GM19043 (cell line): Measurements from ENCODE around the gene ADAMTS14.

ENCODE experiments used
- ATAC-seq: cut with Tn5 transposase; IDR thresholded peaks from one replicate; pipeline ENCODE4 v1.9.1; 2021; ENCODE audit warnings: low read depth; ENCODE audit not compliant: unreplicated experiment

ADAMTS14 gene

GRCh38 chr10:70744617-70745143, 72.4 kb downstream of the ADAMTS14 start:
- no peak for ATAC-seq

DNA sequence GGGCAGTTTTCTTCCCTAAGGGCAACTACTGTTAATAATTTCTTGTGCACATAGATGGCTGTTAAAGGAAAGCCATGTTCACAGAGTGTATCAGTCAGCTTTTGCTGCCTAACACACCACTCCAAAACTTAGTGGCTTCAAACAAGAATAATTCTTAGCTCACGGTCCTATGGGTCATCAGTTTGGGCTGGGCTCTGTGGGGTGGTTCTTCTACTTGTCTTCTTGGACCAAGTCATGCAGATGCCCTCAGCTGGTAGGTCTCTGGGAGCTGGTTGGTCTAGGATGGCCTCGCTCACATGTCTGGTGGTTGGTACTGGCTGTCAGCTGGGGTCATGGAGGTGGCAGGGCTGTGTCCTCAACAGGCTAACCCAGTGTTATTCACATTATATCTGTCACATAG, 73.2 kb downstream of the ADAMTS14 start:
- ATAC-seq = no peak

- no peak for ATAC-seq
These were observed 75.1 kb downstream of the ADAMTS14 start for GRCh38 chr10:70747192-70747965.

GRCh38 chr10:70748305-70748704, 76.0 kb downstream of the ADAMTS14 start:
- ATAC-seq = no peak

GRCh38 chr10:70748801-70749573, 76.7 kb downstream of the ADAMTS14 start:
- no peak for ATAC-seq

GRCh38 chr10:70749756-70750155, 77.5 kb downstream of the ADAMTS14 start:
- no peak for ATAC-seq

DNA sequence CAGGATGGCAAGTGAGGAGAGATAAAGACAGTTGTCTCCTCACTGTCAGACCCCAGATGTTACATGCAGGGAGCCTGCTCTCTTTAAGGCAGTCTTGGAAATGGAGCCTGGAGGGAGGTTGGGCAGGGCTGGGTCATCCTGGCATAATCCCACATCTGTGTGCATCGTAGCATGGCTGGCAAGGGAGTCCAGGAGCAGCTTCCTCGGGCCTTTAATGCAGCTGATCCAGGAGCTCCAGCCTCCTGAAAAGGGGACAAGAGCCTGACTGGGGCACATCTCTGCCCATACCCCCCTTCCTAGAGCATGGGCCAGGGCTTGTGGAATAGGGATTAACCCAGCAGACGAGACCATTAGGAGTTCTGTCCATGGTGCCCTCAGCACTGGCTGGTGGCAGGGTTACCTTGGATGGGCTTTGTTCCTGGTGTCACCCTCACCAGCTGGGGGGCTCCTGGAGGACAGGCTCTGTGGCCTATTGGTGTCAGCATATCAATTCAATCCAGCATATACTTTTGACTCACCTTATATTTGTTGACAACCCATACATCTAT, 77.9 kb downstream of the ADAMTS14 start:
- no peak for ATAC-seq

DNA sequence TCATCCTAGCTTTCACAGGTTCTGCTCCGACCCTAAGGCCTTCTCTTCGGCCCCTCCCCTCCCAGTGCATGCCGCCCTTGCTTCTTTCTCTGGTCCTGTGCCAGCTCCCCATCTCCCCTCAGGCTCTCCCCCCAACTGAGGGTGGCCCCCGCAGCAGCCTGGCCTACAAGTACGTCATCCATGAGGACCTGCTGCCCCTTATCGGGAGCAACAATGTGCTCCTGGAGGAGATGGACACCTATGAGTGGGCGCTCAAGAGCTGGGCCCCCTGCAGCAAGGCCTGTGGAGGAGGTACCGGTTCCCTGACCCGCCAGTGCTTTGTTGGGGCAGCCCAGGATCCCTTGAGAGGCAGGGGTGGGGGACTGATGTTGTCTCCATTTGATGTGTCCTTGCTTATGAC, 79.0 kb downstream of the ADAMTS14 start:
- no peak for ATAC-seq

DNA sequence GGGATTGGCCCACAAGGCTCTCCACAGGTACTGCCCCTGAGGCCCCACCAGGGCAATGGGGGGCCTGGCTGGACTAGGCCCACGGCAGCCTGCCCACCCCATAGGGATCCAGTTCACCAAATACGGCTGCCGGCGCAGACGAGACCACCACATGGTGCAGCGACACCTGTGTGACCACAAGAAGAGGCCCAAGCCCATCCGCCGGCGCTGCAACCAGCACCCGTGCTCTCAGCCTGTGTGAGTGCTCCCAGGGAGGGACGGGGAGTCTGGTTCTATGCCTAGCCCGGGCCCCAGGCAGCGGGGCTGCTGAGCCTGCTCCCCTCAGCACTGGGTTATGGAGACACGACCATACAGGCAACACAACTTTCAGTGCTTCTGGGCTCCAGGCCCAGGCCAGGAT, 79.7 kb downstream of the ADAMTS14 start:
- no peak for ATAC-seq

DNA sequence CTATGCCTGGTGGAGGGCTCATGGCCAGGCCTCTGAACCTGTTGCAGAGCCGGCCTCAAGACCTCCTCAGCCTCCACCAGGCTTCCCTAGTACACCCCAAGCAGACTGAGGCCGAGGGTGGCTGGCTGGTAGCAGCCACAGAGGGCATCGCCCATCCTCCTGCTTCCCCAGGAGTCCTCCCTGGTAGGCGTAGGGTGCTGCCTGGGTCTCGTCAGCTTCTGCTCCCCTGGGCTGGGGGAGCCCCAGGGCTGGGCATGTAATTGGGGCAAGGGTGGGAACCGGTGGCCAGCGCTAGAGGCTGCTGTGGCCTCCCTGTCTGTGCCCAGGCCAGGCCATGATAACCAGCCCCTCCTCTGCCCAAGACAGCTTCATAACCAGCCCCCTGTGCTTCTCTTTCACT, 80.3 kb downstream of the ADAMTS14 start:
- no peak for ATAC-seq

- ATAC-seq = no peak
These were observed 80.8 kb downstream of the ADAMTS14 start for GRCh38 chr10:70753026-70753663.

DNA sequence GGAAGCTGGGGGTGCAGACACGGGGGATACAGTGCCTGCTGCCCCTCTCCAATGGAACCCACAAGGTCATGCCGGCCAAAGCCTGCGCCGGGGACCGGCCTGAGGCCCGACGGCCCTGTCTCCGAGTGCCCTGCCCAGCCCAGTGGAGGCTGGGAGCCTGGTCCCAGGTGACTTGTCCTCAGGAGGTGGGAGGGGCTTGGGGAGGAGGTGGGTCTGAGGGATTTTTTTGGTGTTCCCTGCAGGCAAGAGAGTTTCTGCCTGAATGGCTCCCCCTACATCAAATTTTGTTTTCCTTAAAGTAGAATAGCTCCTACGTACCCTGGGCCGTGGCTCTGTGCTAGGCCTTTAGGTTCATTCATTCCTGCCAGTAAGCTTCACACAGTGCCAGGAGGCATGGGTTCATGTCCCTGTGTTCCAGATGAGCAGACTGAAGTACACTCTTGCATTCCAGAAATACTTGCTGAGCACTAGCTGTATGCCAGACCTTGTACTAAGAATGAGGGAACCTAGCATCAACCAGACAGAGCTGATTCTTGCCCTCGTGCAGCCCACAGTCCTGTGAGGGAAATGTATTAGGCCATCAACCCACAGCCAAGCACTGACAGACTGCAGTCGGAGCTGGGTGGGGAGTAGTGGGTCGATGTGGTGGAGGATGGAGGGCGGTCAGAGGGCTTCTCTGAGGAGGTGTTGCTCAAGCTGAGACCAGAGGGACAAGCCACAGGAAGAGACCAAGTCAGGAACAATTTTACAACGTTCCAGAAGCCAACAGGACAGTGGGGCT, 81.7 kb downstream of the ADAMTS14 start:
- no peak for ATAC-seq

DNA sequence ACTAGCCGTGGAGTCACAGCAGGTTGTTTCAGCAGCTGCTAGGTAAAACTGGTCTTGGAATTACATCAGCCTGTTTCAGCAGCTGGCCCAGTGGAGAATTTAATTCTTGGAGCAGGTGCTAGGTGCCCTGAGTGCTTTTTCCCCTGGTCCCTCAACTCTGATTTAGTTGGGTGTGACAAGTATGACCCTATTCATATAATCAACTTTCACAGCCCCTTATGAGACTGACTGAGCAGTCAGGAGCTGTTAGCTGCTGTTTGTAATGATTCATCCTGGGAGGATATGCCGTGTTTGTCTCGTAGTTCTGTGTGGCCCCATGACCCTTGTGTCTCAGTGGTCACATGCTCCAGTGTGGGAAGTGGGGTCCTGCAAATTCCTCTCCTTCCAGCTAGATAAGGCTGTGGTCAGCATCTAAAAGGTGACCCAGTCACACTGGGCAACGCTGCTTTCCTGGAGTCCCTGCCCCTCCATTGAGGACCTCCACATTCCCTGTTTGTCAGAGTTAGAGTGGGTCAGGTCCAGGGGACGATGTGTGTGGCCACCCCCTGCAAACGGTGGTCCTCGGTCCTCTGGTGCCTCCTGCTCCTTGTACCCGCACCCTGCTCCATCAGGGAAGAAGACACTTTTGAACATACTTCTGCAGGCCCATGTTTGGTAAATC, 84.5 kb downstream of the ADAMTS14 start:
- ATAC-seq = no peak

DNA sequence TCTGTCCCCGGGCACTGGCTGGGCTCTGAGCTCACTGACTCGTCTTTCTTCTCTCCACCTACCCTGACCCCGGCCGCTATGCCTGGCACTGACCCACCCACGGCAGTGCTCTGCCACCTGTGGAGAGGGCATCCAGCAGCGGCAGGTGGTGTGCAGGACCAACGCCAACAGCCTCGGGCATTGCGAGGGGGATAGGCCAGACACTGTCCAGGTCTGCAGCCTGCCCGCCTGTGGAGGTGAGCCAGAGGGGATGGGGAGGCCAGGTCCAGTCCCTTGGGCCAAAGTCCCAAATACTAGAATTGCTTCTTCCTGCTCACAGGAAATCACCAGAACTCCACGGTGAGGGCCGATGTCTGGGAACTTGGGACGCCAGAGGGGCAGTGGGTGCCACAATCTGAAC, 85.5 kb downstream of the ADAMTS14 start:
- no peak for ATAC-seq

GRCh38 chr10:70758757-70759514, 86.6 kb downstream of the ADAMTS14 start:
- ATAC-seq = no peak

DNA sequence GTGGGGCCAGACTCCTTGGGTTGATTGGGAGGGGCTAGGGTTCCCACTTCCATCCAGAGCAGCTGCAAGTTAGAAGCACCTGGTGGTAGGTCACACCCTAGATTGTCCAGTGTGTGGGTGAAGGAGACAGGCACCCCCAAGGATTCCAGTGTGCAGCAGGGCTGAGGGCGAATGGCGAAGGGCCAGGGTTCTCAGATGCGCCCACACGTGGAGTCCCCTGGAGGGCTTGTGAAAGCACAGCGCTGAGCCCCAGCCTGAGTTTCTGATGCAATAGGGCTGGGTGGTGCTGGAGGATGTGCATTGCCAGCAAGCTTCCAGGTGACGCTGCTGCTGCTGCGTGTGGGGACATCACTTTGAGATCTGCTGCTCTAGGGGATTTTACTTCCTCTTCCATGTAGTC, 87.5 kb downstream of the ADAMTS14 start:
- no peak for ATAC-seq

GRCh38 chr10:70760271-70760787, 88.0 kb downstream of the ADAMTS14 start:
- no peak for ATAC-seq

- no peak for ATAC-seq
These were observed 88.8 kb downstream of the ADAMTS14 start for GRCh38 chr10:70761031-70761601.
